NCI-H2171 treated with DMSO at 0.1 percent for 48 hours (cell line): ENCODE results near the gene FGF22.
A peak's percentile ranks its signal among the peaks of the same experiment; 100 is the strongest.

ENCODE experiments used
- DNase-seq: peaks from one replicate; lab custom pipeline; 2025; lab: John Stamatoyannopoulos, UW

FGF22 gene

DNA sequence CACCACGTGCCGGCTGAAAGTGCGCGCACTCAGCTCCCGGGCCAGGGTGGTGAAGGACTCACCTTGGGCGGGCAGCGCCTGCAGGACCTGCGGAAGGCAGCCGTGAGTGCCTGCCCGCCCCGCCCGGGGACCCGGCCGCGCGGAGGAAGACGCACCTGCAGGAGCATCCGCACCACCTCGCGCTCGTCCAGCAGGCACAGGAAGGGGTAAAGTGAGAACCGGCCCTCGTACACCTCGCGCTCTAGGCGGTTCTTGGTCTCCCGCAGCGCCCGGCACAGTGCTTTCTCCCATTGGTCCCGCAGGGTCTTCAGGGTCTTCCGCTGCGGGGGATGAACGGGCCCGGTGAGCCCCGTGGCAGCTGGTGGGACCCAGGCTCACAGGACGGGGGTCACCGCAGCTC, 17.0 kb upstream of the FGF22 start:
- DNase-seq: no peak

DNA sequence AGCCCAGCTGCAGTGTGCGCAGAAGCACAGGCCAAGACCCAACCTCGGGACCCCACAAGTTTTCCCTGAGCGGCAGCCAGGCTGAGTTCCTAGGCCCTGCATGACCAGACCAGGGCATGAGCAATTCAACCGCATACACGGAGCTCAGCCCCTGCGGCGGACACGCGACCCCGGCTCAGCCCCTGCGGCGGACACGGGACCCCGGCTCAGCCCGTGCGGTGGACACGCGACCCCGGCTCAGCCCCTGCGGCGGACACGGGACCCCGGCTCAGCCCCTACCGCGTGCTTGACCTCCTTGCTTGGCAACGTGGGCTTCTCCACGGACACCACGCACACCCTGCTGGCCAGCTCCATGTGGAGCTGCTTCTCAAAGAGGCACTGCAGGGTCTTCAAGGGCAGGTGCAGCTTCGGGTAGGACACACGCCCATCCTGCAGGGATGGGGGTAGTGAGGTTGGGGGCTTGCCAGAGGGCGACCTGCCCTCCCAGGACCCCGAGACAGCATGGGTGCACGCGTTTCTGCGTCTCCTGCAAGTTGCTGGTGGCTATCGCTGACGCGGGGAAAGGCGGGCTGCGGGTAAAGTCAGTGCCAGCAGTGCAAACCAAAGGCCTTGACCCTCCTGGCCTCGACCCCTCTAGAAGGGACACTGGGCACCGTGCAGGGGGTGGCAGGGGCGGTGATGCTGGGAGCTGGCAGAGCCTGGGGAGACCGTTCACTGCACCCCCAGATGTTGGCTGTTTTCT, 16.3 kb upstream of the FGF22 start:
- DNase-seq: no peak

DNA sequence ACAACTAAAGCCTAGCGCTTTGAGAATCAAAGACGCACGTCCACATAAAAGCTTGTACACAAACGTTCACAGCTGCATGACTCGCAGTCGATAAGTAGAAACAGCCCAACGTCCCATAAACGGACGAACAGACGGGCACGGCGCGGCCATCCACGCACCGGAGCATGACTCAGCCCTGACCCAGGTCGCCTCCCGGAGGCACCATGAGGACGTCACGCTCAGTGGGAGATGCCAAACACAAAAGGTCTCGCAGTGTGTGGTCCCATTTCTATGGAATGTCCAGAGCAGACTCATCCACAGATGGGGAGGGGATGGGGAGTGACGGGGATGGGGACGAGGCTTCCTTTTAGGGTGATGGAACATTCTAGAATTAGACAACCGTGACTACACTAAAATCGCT, 15.7 kb upstream of the FGF22 start:
- no peak for DNase-seq

DNA sequence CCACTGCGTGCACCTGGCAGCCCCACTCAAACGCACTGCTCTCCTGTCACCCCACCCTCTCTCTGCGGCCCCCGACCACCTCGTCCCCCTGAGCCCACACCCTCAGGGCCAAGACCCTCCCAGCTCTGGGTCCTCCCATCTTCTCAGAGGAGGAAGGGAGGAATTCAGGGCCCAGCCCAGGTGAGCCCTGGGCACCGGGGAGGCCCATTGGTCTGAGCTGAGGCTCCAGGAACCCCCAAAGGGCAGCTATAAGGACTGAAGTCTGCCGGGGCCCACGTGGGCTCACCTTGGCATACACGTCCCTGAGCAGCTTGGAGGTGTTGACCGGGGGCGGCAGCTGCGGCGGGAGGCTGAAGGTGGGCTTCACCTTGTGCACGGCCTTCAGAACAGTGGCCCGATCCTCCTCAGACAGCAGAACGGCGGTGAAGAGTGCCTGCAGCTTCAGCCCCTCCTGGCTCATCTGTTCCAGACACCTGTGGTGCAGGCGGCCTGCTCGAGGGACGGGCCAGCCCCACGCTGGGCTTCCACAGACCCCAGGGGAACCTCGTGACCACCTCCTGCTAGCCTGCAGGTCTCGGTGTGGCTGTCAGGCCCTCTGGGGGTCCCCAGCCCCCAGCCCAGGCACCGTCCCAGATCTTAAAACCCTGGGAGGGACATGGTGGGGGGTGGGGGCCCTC, 15.1 kb upstream of the FGF22 start:
- no peak for DNase-seq

DNA sequence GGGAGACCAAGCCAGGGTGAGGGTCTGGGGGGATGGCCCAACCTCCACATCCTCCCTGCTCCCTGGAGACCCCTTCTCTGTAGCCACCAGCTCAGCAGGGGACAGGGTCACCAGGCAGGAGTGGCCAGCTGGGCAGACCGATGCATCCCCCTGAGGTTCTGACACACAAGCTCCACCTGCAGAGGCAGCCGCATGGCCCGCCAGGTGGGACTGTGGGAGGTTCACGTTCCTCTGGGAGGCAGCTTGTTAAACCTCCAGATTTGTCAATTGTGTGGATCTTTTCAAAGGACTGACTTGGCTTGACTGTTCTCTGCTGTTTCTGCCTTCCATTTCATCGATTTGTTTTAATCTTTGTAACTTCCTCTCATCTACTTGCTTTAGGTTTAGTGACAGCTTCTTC, 14.4 kb upstream of the FGF22 start:
- no peak for DNase-seq

DNA sequence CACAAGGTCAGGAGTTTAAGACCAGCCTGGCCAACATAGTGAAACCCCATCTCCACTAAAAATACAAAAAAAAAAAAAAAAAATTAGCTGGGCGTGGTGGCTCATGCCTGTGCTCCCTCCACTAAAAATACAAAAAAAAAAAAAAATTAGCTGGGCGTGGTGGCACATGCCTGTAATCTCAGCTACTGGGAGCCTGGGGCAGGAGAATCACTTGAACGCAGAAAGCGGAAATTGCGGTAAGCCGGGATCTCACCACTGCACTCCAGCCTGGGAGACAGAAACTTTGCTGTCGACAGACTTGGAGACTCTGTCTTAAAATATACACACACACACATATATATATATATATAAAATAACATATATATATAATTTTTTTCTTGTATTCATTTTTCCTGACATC, 13.1 kb upstream of the FGF22 start:
- peak; percentile 14 for DNase-seq

DNA sequence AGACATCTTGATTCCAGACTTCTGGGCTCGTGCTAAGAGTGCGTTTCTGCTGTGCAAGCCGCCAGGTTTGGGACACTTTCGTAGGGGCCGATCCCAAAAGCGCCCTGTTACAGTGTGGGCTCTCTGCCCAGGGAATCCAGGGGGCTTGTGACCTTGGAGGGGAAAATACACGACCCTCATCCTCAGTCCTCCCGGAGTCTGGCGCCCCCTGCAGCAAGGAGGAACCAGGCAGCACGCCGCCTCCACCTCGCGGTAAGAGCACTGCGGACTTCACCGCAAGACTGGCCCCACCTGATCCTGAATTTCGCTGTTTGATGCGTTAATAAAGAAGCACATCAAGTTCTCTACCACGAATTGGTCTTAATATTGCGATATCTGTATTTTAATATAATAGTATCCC, 11.5 kb upstream of the FGF22 start:
- no peak for DNase-seq

DNA sequence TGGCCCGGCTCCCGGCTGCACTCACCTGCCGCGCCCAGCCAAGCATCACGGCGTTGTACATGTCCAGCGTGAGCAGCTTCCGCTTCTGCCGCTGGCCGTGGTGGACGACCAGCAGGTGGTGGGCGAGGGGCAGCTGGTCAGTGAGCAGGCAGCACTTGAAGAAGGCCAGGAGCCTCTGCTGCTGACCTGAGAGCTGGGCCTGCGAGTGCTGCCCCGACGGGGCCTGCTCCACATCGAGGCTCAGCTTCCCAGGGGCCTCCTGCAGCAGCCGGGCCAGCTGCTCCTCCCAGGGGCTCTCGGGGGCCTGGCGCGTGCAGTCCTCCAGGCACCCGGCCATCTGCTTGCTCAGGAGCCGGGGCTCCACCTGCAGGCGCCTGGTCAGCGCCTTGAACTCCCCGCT, 10.2 kb upstream of the FGF22 start:
- peak; percentile 37 for DNase-seq

DNA sequence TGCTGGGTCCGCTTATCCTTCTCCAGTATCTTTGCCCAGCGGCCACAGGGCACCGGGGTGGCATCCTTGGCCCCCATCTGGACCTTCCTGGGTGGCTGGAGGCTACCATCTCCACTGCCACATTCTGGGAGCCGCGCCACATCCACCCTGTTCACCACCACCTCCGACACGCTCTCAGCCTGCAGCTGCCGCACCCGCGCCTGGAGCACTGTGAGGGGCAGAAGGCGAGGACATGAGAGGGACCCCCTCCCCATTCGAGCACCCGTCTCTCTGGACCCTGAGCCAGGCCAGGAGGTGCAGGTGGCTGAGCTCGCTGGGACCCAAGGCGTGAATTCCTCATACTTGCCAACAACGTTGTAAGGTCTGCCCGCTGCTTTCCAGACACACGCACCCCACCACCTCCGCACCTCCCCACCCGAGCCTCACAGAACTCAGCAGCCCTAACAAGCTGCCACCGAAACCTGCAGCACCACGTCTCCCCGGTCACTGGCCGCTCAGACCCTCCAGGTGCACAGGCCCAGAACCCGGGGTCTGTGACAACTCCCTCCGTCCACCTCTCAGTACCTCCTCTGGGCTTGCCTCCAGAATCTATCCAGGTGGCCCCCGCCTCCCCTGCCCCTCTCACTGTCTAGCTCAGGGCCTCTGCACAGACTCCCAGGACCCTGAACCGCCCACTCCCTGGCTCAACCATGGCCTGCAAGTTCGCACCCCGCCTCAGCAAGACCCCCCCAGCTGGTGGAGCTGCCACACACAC, 9.5 kb upstream of the FGF22 start:
- DNase-seq: no peak

DNA sequence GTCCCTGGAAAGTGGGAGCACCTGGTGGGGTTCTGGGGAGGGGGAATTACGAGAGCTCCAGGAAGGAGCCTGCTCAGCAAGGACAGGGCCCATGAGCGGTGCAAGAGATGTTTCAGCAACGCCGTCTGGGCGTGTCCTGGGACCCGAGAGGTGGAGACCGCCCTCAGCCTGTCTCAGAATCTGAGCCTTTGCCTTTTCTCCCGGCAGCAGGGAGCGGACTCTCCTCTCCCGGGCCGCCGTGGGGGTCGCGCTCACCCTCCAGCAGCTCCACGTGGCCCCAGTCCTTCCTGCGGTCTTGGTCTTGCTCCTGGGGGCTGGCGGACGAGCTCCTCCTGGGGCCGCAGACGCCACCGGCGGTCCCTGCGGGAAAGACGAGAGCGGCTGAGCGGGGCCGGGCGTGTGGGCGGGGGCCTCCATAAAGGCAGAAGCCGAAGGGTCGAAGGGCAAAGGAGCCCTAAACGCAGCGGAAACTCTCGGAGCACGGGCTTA, 7.1 kb upstream of the FGF22 start:
- peak; percentile 17 for DNase-seq

DNA sequence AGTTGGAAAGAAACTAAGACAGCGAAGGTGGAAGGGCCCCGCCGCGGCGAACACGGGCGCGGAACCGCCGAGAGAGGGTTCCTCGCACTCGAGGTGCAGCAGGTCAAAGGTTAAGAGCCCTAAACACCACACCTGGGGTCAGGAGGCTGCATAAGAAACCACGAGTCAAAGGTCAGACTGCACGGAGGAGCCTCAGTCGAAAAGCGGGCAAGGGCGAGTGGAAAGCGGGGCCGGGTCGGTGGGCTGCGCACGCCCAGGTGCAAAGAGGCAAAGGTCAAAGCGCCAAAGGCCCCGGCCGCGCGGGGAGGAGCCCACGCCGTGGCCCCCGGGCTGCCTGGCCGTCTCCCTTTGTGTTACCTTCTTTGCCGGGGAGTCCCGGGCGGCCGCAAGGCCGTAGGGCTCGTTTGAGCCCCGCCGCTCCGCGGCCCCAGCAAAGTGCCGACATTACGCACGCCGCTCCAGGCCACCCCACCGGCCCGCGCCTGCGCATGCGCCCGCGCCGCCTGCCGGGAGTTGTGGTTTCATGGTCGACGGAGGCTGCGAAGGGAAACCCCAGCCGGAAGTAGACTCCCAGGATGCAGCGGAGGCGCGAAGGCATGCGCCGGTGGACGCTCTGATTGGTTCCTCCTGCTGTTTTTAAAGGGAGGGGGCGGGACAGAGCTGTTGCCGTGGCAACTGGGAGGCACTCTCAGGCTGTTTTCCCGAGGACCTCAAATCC, 6.5 kb upstream of the FGF22 start, which contains the start of gene POLRMT:
POLRMT (minus strand) TSS at position 470 of the 718 bp plus-strand sequence; CDS start at position 445, 25 bp downstream.
- DNase-seq: peak; percentile 96

DNA sequence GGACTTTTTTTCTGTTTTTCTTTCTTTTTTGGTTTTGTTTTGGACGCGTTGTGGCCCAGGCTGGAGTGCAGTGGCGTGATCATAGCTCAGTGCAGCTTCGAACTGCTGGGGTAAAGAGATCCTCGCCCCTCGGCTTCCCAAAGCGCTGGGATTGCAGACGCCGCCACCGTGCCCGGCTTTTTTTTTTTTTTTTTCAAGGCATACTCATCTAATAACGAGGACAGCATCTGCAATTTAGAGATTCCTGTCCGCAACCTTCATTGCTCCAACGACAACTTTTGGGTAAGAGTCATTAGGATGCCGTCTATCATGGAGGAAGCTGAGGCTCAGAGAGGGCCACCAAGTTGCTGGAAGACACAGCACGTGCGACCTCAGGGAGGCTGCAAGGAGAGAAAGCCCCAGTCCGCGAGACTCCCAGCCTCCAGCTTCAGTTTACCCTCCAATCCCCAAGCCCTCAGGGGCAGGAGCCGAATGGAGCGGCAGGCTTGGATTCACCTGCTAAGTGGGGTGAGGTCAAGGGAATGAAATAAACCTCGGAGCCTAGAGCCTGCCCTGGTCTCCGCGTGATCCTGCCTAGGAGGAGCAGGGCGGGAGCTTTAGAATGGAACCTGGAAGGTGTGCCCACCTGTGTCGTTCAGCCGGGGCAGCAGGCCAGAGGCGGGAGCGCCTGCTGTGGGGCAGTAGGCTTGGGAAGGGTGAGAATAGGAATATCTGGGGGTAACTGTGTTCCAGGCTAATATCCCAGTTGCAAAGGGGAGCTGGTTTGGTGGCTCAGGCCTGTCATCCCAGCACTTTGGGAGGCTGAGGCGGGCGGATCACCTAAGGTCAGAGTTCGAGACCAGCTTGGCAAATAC, 5.7 kb upstream of the FGF22 start:
- no peak for DNase-seq

DNA sequence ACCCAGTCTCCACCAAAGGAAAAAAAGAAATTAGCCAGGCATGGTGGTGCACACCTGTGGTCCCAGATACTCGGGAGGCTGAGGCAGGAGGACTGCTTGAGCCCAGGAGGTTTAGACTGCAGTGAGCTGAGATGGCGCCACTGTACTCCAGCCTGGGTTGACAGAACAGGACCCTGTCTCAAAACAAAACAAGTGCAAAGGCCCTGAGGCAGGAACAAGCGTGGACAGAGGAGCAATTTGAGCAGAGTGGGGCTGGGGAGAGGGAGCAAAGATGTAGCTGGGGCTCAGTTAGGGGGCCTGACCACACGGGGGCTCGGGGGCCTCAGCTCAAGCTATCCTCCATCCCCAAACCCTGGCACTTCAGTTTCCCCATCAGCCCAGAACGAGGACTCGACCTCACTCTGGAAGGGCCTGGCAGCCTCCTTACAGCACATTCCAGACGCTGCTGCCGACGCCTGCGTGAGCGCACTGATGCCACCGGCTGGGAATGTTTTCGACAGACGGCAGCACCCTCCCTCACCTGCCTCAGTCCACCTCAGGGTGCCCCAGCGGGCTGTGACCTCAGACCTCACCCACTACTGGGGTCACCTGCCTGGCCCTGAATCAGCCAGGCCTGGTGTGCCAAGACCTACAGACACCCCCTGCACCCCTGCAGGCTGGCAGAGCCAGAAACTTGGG, 4.6 kb upstream of the FGF22 start:
- no peak for DNase-seq

DNA sequence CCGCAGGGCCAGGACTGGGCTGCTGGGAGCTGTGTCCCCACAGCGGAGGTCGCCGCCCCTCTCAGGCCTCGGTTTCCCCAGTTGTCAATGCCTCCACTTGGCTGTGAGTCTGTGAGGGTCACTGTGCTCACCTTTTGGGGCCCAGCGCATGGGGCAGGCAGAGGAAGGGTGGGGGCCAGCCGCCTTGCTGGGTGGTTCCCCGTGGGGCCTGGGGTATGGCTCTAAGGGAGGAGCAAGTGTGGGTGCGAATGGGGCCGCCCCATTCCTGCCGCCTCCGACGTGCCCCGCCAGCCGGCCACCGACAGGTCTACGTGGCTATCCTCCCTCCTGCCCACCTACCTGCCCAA, 800 bp upstream of the FGF22 start:
- no peak for DNase-seq

DNA sequence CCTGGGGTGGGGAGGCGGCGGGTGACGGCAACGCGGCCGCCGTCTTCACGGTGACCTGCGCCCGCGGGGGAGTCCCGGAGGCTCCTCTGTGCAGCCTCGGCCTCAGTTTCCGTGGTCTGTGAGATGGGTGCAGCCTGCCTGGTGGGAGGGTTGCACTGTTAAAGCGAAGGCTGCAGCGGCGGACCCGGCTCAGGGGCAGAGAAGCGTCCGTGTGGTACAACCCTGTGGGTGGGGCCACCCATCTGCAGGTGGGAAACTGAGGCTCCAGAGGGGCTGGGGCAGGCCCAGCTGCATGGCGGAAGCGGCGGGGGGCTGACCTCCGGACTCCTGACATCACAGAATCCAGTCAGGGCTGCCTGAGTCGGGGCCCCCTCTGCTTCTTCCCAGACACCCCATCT, 481 bp downstream of the FGF22 start:
- DNase-seq: no peak

DNA sequence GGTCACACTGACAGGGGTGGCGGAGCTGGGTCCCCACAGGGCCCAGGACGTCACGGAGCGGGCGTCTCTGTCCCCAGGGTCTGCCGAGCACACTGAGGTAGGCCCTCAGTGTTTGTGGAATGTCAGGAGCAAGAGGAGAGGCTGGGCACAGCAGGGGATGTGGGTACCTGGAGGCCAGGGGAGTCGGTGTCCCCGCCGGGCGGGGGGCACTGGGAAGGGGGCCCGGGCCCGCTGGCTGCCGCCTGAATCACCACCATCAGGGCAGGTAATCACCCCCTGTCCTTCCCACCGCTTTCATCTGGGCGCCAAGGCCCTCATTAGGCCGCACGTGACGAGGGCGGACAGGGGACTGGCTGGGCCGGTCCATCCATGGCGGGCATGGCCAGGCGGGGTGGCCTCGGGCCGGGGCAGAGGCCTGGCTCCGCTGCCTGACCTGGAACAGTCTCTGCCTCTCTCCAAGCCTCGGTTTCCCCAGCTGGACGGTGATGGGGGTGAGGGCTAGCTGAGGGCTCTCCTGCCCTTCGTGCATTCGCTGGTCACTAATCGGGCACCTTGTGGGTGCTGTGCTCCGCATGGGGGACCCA, 1.0 kb downstream of the FGF22 start:
- DNase-seq: no peak

DNA sequence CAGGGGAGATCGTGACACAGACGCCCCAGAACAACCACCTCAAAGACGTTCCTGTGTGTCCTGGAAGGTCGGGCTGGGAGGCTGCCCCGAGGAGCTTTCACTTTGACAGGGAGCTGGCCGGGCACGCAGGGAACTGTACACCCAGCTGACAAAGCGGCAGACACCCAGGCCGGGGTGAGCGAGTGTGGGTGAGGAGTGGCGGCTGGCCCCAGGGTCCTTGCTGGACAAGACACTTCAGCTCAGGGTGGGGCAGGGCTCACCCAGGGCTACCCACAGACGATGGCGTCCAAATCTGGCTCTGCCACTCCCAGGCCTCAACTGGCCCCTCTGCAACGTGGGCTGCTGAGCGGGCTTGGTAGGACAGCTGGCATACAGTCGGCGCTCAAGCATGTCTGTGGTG, 2.0 kb downstream of the FGF22 start:
- DNase-seq: no peak

DNA sequence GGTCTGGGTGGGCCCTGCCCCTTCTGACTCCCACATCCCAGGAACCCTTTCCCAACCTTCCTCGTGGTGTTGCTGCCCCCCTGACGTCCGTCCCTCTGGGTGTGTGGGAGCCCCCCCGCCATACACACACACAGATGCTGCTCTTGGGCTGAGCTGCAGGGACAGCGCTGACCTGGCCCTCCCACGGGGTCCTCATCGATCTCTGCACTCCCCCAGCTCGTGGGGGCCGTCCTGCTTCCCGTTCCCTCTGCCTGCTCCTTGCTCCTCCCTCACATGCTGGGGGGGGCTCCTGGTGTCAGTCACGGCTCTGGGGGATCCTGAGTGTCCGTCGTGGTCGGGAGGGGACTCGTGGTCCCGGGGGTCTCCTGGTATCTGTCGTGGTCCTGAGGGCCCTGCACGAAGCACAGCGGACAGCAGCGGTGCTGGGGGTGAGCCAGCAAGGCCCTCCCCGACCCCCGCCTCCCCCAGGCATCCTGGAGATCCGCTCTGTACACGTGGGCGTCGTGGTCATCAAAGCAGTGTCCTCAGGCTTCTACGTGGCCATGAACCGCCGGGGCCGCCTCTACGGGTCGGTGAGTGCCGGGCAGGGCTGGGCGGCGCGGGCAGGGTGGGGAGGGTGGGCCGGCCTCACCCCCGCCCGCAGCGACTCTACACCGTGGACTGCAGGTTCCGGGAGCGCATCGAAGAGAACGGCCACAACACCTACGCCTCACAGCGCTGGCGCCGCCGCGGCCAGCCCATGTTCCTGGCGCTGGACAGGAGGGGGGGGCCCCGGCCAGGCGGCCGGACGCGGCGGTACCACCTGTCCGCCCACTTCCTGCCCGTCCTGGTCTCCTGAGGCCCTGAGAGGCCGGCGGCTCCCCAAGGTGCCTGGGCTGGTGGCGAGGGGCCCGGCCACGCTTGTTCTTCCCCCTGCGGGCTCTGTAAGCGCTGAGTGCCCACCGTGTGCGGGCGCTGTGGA, 3.4 kb downstream of the FGF22 start:
- DNase-seq: no peak

DNA sequence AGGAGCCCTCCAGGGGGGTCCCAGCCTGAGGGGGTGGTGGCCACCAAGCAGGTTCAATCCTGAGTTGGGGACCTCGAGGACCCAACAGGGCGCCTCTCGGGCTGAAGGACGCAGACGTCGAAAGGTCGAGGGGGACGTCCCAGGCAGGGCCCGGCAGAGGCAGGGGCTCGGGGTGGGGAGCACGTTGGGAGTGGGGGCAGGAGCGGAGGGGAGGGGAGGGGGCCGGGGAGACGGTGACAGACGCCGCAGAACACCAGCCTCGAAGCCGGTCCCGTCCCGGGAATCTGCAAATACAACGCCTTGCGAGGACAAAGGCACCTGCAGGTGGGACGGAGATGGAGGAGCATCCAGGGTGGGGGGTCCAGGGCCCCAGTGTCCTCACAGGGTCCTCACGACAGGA, 4.1 kb downstream of the FGF22 start:
- no peak for DNase-seq
